Psoas muscle (tissue), 8 donors: Measurements from ENCODE around the gene LRRC46. TPM values are rescaled to one million over a fixed set of nuclear protein-coding genes. Genes with fewer than 3 reads are reported as not detected.

ENCODE experiments used
- ATAC-seq, 4 donors: fragments of 200-7000 bp; cut with Tn5 transposase; one replicate each; pipeline ENCODE4 v1.9.1; 2020; ENCODE audit warnings: moderate library complexity in 3 of 4, mild to moderate bottlenecking in 2 of 4
- DNase-seq, 2 donors: peaks; one replicate each; pipeline ENCODE4 v3.0.0-alpha.2; 2020
- H3K27ac ChIP-seq: fragments of 200-600 bp; one replicate; pipeline ENCODE4 v1.8.0; 2022
- H3K27me3 ChIP-seq, 3 donors: fragments of 200-600 bp in 1 of 3; one replicate each; pipeline versions ENCODE4 v1.6.1 to v1.8.0; 2013 to 2022; ENCODE audit warnings: low read length in 2 of 3, mild to moderate bottlenecking in 2 of 3, moderate library complexity in 1 of 3; ENCODE audit not compliant: insufficient read depth in 3 of 3
- H3K36me3 ChIP-seq, 2 donors: fragments of 200-600 bp in 1 of 2; one replicate each; pipeline versions ENCODE4 v1.6.1 to v1.8.0; 2013 to 2022; ENCODE audit warnings: low read depth in 1 of 2, mild to moderate bottlenecking in 1 of 2, moderate library complexity in 1 of 2; ENCODE audit not compliant: insufficient read depth in 1 of 2
- H3K4me1 ChIP-seq: fragments of 200-600 bp; one replicate; pipeline ENCODE4 v1.8.0; 2022
- H3K4me3 ChIP-seq: fragments of 200-600 bp; one replicate; pipeline ENCODE4 v1.8.0; 2022; ENCODE audit warnings: mild to moderate bottlenecking
- H3K9me3 ChIP-seq: fragments of 200-600 bp; one replicate; pipeline ENCODE4 v1.8.0; 2022
- WGBS, 3 donors: extraction: QIAGEN DNeasy Blood & Tissue Kit; methylation state at CpG; one replicate each; pipeline versions ENCODE4 v1.1.6 to v1.1.7; 2013; 5-methylcytosine and 5-hydroxymethylcytosine counted together
- intact Hi-C, 2 donors: fragments of 100-400 bp; cut with DNase I; formaldehyde crosslinking; loops; one replicate each; pipeline versions ENCODE4 v1.11.0 to v1.14.2; 2022
- polyA plus RNA-seq, 3 donors: library from polyadenylated mRNA; stranded (reverse); fragments of 200-250 nt; gene quantifications; one replicate each; pipeline ENCODE4 v1.2.3, GENCODE V29; 2013
- total RNA-seq, 4 donors: library from RNA; stranded (reverse); fragmentation: NEBNext Ultra II Directional in 2 of 4; extraction: Animal tissue kit (Norgen Biotek cat#: 25700) in 2 of 4; gene quantifications; one replicate each; pipeline versions ENCODE4 v1.2.1 to v1.2.4, GENCODE V29; 2021 to 2023
- TF ChIP-seq, protein P1 (sequence below): fragments of 200-600 bp; IDR thresholded peaks from one replicate; pipeline ENCODE4 v1.8.0; 2022; ENCODE audit warnings: antibody characterized with exemption
- donor health status: healthy with polysubstance abuse.
- donor health status: DM: no; HTN: no; CAD: no; lungs with moderate emphysema.
- donor health status: Bipolar disorder and iron deficiency.
- donor health status: healthy.
- donor health status: DM: yes; HTN: yes; CAD: no.
- donor health status: DM: no; HTN: no; CAD: no.
- donor health status: DM: no; HTN: no; CAD: no.
- donor health status: DM: yes; HTN: yes; CAD: no.

LRRC46 gene
- total and polyA plus RNA-seq, 7 donors: 0.08 to 0.54 (median 0.22) TPM; not detected in 2

- H3K36me3 ChIP-seq: peaks cover 0 to 87% of the 10 kb centered on the region in 2 donors
- DNase-seq (no peak), ATAC-seq (no peak)
- TF ChIP-seq, protein P1, sequence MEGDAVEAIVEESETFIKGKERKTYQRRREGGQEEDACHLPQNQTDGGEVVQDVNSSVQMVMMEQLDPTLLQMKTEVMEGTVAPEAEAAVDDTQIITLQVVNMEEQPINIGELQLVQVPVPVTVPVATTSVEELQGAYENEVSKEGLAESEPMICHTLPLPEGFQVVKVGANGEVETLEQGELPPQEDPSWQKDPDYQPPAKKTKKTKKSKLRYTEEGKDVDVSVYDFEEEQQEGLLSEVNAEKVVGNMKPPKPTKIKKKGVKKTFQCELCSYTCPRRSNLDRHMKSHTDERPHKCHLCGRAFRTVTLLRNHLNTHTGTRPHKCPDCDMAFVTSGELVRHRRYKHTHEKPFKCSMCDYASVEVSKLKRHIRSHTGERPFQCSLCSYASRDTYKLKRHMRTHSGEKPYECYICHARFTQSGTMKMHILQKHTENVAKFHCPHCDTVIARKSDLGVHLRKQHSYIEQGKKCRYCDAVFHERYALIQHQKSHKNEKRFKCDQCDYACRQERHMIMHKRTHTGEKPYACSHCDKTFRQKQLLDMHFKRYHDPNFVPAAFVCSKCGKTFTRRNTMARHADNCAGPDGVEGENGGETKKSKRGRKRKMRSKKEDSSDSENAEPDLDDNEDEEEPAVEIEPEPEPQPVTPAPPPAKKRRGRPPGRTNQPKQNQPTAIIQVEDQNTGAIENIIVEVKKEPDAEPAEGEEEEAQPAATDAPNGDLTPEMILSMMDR: no peak
- no peak overlapping the region for H3K27ac ChIP-seq
- H3K4me1 ChIP-seq: peaks cover 22% of the 10 kb centered on the region
- no peak overlapping the region for H3K4me3 ChIP-seq
- no peaks in the 10 kb centered on the region for H3K27me3 ChIP-seq
- 89 to 95% (median 89%) methylated on average over 21 of the region's 21 CpGs for WGBS, 3 donors
- no peaks in the 10 kb centered on the region for H3K9me3 ChIP-seq
- intact Hi-C loops: no loop called here
Observed at GRCh38 chr17:47815106-47815918, 16.2 kb upstream of the LRRC46 start.

DNA sequence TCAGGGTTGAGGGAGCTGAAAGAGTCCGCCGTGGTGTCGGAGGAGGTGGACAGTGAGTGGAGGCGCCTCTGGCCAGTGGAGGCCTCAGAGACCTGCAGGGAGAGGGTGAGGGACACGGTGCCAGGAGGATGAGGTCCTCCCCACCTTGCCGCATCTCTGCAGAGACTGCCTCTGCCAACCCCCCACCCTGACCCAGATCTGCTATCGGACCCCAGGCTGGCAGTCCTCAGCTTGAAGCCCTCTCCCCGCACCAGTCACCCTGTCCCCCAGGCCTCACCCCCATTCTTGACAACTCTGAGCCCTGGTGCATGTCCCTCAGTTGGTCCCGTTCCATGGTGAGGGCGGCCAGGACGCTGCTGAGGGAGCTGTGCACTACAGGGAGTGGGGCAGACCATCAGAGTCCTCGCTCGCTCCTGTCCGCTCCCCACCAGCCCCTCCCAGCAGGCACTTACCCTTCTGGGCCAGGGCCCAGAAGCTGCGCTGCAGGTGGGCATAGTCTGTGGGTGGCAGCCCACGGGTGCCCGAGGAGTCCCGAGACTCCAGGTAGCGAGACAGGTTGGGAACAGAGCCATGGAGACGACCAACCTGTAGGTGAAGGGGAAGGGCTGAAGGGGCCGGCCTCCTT lies 15.2 kb upstream of the LRRC46 start:
- 90 to 93% (median 90%) methylated on average over 20 to 21 of the region's 21 CpGs for WGBS, 3 donors
- Histone ChIP-seq H3K9me3 (no peaks in the 10 kb centered on the region), H3K4me1 (peaks cover 17% of the 10 kb centered on the region), H3K36me3 (peaks cover 0 to 80% of the 10 kb centered on the region in 2 donors), H3K27me3 (no peaks in the 10 kb centered on the region), H3K27ac (no peak overlapping the region), H3K4me3 (no peak overlapping the region)
- DNase-seq (no peak), ATAC-seq (no peak)
- intact Hi-C loops: no loop called here
- TF ChIP-seq, protein P1: no peak

DNA sequence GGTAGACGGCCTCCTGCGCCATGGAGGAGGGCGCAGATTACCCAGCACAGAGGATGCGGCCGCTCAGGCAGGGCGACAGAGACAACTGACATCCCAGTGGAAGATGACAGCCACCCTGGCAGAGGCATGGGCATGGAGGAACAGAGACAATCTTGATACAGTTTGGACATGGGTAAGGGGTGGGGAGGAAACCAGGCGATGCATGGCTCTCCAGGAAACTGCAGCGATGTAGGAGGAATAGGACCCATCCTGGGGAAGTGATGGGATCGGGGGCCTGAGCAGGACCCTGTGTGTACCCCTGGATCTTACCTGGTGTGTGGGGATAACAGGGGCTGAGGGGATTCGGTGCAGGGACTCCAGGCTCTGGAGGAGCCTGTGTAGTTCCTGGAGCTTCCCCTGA lies 14.5 kb upstream of the LRRC46 start:
- ATAC-seq (no peak), DNase-seq (no peak)
- H3K4me3 ChIP-seq: no peak overlapping the region
- no peaks in the 10 kb centered on the region for H3K9me3 ChIP-seq
- 95 to 96% (median 96%) methylated on average over 10 of the region's 10 CpGs for WGBS, 3 donors
- H3K4me1 ChIP-seq: peaks cover 14% of the 10 kb centered on the region
- TF ChIP-seq, protein P1: no peak
- intact Hi-C loops: no loop called here
- H3K27me3 ChIP-seq: no peaks in the 10 kb centered on the region
- H3K27ac ChIP-seq: no peak overlapping the region
- H3K36me3 ChIP-seq: peaks cover 0 to 76% of the 10 kb centered on the region in 2 donors

DNA sequence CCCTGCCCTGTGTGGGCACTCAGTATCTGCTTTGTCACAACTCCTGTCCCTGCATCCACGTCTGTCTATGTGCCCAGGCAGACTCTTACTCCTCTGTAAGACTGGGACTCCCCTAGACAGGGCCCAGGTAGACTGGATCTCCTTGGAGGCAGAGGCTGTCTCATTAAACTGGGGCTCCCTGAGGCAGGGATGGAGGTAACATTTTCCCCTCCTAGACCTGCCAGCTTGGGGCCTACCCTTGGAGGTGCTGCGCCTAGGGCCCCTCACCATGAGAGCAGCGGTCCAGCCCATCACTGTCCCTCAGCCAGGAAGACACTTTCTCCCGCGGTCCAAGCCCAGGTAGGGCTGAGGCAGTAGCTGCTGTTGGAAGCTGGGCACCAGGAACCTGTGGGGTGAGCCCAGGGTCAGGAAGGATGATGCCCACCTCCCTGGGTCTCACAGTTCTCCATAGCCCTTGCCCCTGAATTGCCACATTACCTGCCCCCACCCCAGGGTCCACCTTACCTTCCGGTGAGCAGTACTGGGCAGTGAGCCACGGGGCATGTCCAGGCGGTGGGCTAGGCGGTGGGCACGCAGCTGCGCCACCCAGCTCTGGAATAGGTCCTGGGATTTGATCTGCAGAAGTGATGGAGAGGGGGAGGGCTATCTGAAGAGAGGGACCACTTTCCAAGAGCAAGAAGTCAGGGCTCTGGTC lies 13.3 kb upstream of the LRRC46 start:
- H3K9me3 ChIP-seq: no peaks in the 10 kb centered on the region
- peaks cover 21% of the 10 kb centered on the region for H3K4me1 ChIP-seq
- intact Hi-C loops: no loop called here
- no peak for DNase-seq
- TF ChIP-seq, protein P1: no peak
- ATAC-seq: no peak
- 90 to 94% (median 93%) methylated on average over 11 of the region's 11 CpGs for WGBS, 3 donors
- no peak overlapping the region for H3K27ac ChIP-seq
- peaks cover 0 to 68% of the 10 kb centered on the region in 2 donors for H3K36me3 ChIP-seq
- no peaks in the 10 kb centered on the region for H3K27me3 ChIP-seq
- H3K4me3 ChIP-seq: no peak overlapping the region
